ENCODE data around the gene CHD2. TPM values are rescaled to one million over a fixed set of nuclear protein-coding genes. Genes with fewer than 3 reads are reported as not detected.

The CHD2 gene
- total and polyA plus RNA-seq, 4 donors: 13.9 to 90.2 (median 49.4) TPM

DNA sequence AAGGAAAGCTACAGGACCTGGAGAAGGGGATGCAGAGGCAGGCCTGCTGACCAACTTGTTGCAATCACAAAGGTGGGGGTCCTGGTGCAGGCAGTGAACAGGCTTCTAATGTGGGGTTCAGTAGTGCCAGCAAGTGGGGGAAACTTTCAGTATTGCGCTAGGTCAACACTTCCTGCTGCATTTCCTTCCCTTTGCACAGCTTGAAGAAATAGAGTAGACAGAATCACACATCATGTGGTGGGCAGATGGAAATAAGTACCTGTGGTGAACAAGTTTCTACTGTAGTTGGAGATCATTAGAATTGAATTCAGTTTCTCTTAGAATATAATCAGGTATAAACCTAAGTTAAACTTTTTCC lies 125.5 kb downstream of the CHD2 start:
- no peak overlapping the region for H3K4me3 ChIP-seq (ENCODE audit: low read depth in 1 of 3, low read length in 3 of 3)
- H3K27ac ChIP-seq (ENCODE audit: low read depth in 1 of 2, low read length in 2 of 2): no peak overlapping the region
- WGBS: 83% methylated on average over 1 of the region's 1 CpG
- H3K4me1 ChIP-seq (ENCODE audit: control insufficient read depth in 4 of 4, insufficient read depth in 4 of 4, low read length in 3 of 4): peaks cover 11 to 52% (median 38%) of the 10 kb centered on the region in 4 donors
- H3K27me3 ChIP-seq (ENCODE audit: control insufficient read depth in 4 of 4, insufficient read depth in 4 of 4, low read length in 3 of 4): no peaks in the 10 kb centered on the region
- DNase-seq (ENCODE audit: low spot score): no peak
- TF ChIP-seq, protein P1, sequence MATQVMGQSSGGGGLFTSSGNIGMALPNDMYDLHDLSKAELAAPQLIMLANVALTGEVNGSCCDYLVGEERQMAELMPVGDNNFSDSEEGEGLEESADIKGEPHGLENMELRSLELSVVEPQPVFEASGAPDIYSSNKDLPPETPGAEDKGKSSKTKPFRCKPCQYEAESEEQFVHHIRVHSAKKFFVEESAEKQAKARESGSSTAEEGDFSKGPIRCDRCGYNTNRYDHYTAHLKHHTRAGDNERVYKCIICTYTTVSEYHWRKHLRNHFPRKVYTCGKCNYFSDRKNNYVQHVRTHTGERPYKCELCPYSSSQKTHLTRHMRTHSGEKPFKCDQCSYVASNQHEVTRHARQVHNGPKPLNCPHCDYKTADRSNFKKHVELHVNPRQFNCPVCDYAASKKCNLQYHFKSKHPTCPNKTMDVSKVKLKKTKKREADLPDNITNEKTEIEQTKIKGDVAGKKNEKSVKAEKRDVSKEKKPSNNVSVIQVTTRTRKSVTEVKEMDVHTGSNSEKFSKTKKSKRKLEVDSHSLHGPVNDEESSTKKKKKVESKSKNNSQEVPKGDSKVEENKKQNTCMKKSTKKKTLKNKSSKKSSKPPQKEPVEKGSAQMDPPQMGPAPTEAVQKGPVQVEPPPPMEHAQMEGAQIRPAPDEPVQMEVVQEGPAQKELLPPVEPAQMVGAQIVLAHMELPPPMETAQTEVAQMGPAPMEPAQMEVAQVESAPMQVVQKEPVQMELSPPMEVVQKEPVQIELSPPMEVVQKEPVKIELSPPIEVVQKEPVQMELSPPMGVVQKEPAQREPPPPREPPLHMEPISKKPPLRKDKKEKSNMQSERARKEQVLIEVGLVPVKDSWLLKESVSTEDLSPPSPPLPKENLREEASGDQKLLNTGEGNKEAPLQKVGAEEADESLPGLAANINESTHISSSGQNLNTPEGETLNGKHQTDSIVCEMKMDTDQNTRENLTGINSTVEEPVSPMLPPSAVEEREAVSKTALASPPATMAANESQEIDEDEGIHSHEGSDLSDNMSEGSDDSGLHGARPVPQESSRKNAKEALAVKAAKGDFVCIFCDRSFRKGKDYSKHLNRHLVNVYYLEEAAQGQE (IDR thresholded peaks at IDR 0.05): no peak
- TF ChIP-seq EGR1 (IDR thresholded peaks at IDR 0.05; ENCODE audit: low read depth in 2 of 2) (no peak), RAD21 (IDR thresholded peaks at IDR 0.05) (no peak), NR2F2 (IDR thresholded peaks at IDR 0.05) (no peak), JUND (IDR thresholded peaks at IDR 0.05) (no peak)
- TF ChIP-seq, protein P2, sequence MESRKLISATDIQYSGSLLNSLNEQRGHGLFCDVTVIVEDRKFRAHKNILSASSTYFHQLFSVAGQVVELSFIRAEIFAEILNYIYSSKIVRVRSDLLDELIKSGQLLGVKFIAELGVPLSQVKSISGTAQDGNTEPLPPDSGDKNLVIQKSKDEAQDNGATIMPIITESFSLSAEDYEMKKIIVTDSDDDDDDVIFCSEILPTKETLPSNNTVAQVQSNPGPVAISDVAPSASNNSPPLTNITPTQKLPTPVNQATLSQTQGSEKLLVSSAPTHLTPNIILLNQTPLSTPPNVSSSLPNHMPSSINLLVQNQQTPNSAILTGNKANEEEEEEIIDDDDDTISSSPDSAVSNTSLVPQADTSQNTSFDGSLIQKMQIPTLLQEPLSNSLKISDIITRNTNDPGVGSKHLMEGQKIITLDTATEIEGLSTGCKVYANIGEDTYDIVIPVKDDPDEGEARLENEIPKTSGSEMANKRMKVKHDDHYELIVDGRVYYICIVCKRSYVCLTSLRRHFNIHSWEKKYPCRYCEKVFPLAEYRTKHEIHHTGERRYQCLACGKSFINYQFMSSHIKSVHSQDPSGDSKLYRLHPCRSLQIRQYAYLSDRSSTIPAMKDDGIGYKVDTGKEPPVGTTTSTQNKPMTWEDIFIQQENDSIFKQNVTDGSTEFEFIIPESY (IDR thresholded peaks at IDR 0.05): no peak
- H3K9ac ChIP-seq (ENCODE audit: low read depth in 1 of 2, low read length in 2 of 2): no peak overlapping the region
- H3K36me3 ChIP-seq (ENCODE audit: control insufficient read depth in 4 of 4, insufficient read depth in 3 of 4, low read depth in 1 of 4, low read length in 3 of 4): peaks cover 10 to 48% (median 37%) of the 10 kb centered on the region in 4 donors
- H3K9me3 ChIP-seq (ENCODE audit: control insufficient read depth in 4 of 4, low read length in 3 of 4): no peaks in the 10 kb centered on the region

DNA sequence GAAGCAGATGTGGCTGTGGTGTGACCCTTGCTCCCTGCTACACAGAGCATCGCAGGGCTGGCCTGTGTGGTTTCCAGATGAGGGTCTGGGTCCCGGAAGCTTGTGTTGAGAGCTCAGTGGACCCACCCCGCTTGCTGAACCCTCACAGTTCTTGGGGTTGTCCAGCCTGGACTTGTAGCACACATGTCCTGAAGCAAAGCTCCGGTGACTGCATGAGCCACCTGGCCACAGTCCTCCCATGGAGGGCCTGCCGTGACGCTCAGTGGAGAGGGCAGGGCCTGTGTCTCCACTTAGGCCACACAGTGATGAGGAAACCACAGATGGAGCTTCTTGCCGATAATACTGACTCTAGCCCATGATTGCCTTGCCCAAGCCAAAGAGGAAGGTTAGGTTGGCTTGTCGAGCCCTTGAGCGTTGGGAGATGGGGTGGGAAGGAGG lies 126.3 kb downstream of the CHD2 start:
- no peak overlapping the region for H3K9ac ChIP-seq (ENCODE audit: low read depth in 1 of 2, low read length in 2 of 2)
- peaks cover 11 to 52% (median 40%) of the 10 kb centered on the region in 4 donors for H3K4me1 ChIP-seq (ENCODE audit: control insufficient read depth in 4 of 4, insufficient read depth in 4 of 4, low read length in 3 of 4)
- H3K27ac ChIP-seq (ENCODE audit: low read depth in 1 of 2, low read length in 2 of 2): peak overlapping the region in 1 of 2 donors; percentile 13

More for the DNA sequence above, 126.3 kb downstream of the CHD2 start:
- Histone ChIP-seq H3K4me3 (ENCODE audit: low read depth in 1 of 3, low read length in 3 of 3) (no peak overlapping the region), H3K27me3 (ENCODE audit: control insufficient read depth in 4 of 4, insufficient read depth in 4 of 4, low read length in 3 of 4) (no peaks in the 10 kb centered on the region), H3K9me3 (ENCODE audit: control insufficient read depth in 4 of 4, low read length in 3 of 4) (no peaks in the 10 kb centered on the region), H3K36me3 (ENCODE audit: control insufficient read depth in 4 of 4, insufficient read depth in 3 of 4, low read depth in 1 of 4, low read length in 3 of 4) (peaks cover 9 to 43% (median 29%) of the 10 kb centered on the region in 4 donors)
- TF ChIP-seq FOXA2 (IDR thresholded peaks at IDR 0.05) (no peak), HNF4A (conservative IDR thresholded peaks at IDR 0.05) (no peak), NR2F2 (IDR thresholded peaks at IDR 0.05) (no peak), FOXA1 (IDR thresholded peaks at IDR 0.05) (no peak), JUND (IDR thresholded peaks at IDR 0.05) (no peak), HNF4G (IDR thresholded peaks at IDR 0.05) (no peak), YY1 (IDR thresholded peaks at IDR 0.05) (no peak)
- TF ChIP-seq, protein P3, sequence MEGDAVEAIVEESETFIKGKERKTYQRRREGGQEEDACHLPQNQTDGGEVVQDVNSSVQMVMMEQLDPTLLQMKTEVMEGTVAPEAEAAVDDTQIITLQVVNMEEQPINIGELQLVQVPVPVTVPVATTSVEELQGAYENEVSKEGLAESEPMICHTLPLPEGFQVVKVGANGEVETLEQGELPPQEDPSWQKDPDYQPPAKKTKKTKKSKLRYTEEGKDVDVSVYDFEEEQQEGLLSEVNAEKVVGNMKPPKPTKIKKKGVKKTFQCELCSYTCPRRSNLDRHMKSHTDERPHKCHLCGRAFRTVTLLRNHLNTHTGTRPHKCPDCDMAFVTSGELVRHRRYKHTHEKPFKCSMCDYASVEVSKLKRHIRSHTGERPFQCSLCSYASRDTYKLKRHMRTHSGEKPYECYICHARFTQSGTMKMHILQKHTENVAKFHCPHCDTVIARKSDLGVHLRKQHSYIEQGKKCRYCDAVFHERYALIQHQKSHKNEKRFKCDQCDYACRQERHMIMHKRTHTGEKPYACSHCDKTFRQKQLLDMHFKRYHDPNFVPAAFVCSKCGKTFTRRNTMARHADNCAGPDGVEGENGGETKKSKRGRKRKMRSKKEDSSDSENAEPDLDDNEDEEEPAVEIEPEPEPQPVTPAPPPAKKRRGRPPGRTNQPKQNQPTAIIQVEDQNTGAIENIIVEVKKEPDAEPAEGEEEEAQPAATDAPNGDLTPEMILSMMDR (IDR thresholded peaks at IDR 0.05; ENCODE audit: low read depth, low read length, missing input control): no peak
- no peak for DNase-seq (ENCODE audit: low spot score)
- WGBS: 90% methylated on average over 9 of the region's 9 CpGs
